Thymus (tissue), 11 donors: ENCODE data around the gene QKI. TPM values are rescaled to one million over a fixed set of nuclear protein-coding genes. Genes with fewer than 3 reads are reported as not detected.

Source experiments
- DNase-seq, 9 donors: peaks; one replicate each; pipeline ENCODE4 v3.0.0-alpha.2; 2013; ENCODE audit warnings: low spot score in 9 of 9, low read depth in 6 of 9, missing footprints in 1 of 9
- H3K27ac ChIP-seq, 2 donors: one replicate each; pipeline ENCODE4 v1.5.1; 2013; ENCODE audit warnings: control low read depth in 1 of 2, low read depth in 1 of 2, low read length in 1 of 2, mild to moderate bottlenecking in 1 of 2, moderate library complexity in 1 of 2
- H3K27me3 ChIP-seq, 2 donors: one replicate each; pipeline ENCODE4 v1.5.1; 2013; ENCODE audit warnings: low read length in 1 of 2; ENCODE audit not compliant: control insufficient read depth in 2 of 2, insufficient read depth in 1 of 2
- H3K36me3 ChIP-seq, 2 donors: one replicate each; pipeline ENCODE4 v1.5.1; 2013; ENCODE audit warnings: low read length in 1 of 2, mild to moderate bottlenecking in 1 of 2, moderate library complexity in 1 of 2; ENCODE audit not compliant: control insufficient read depth in 2 of 2, insufficient read depth in 2 of 2
- H3K4me1 ChIP-seq, 2 donors: one replicate each; pipeline ENCODE4 v1.5.1; 2013; ENCODE audit warnings: low read length in 2 of 2; ENCODE audit not compliant: control insufficient read depth in 2 of 2, insufficient read depth in 2 of 2
- H3K4me3 ChIP-seq, 2 donors: one replicate each; pipeline ENCODE4 v1.5.1; 2013; ENCODE audit warnings: low read length in 2 of 2, control low read depth in 1 of 2, mild to moderate bottlenecking in 1 of 2
- H3K9me3 ChIP-seq, 2 donors: one replicate each; pipeline ENCODE4 v1.5.1; 2013; ENCODE audit warnings: low read length in 1 of 2, mild to moderate bottlenecking in 1 of 2; ENCODE audit not compliant: control insufficient read depth in 2 of 2, insufficient read depth in 1 of 2
- WGBS: extraction: QIAGEN DNeasy Blood & Tissue Kit; methylation state at CpG from one replicate; pipeline ENCODE4 v1.1.7; 2013; 5-methylcytosine and 5-hydroxymethylcytosine counted together
- polyA plus RNA-seq: library from polyadenylated mRNA; stranded (reverse); fragments of 200-250 nt; gene quantifications from one replicate; pipeline ENCODE4 v1.2.3, GENCODE V29; 2013
- total RNA-seq: library from RNA; stranded (reverse); fragments of 120-200 nt; gene quantifications from one replicate; pipeline ENCODE4 v1.2.4, GENCODE V29; 2013
- donor health status: healthy.

Gene QKI
- total and polyA plus RNA-seq, 2 donors: 23.5 to 80.1 TPM

- H3K4me3 ChIP-seq: no peak overlapping the region
- peaks cover 1 to 13% of the 10 kb centered on the region in 2 donors for H3K9me3 ChIP-seq
- H3K36me3 ChIP-seq: no peaks in the 10 kb centered on the region
- DNase-seq: no peak
- no peaks in the 10 kb centered on the region for H3K4me1 ChIP-seq
- 91% methylated on average over 11 of the region's 11 CpGs for WGBS
- peaks cover 3 to 28% of the 10 kb centered on the region in 2 donors for H3K27me3 ChIP-seq
- no peak overlapping the region for H3K27ac ChIP-seq
These were observed 212.9 kb downstream of the QKI start for GRCh38 chr6:163627274-163628062.
